K562 (cell line): ENCODE results near the gene CHRNE. TPM values are rescaled to one million over a fixed set of nuclear protein-coding genes. Genes with fewer than 3 reads are reported as not detected.

ENCODE experiments used
- ATAC-seq: fragments of 200-7000 bp; cut with Tn5 transposase; 3 replicates; pipeline ENCODE4 v1.9.1; 2020; ENCODE audit warnings: moderate library complexity
- BruUV-seq: library from RNA; stranded (reverse); fragments of 400-500 nt; replicated peaks from 2 replicates; lab custom pipeline; 2021; lab: Mats Ljungman, UMichigan
- CTCF ChIA-PET: fragments of 300-600 bp; formaldehyde crosslinking; extraction: SDS; loops from one replicate; lab custom pipeline; 2021; ENCODE audit warnings: low intra/inter-chr PET ratio; lab: Yijun Ruan, JAX
- POLR2A ChIA-PET: fragments of 300-600, 350-650 bp; sonication (Branson Sonifier 250); formaldehyde crosslinking; extraction: SDS; loops from one replicate; lab custom pipeline; 2021; ENCODE audit warnings: antibody characterized with exemption, inconsistent platforms; lab: Yijun Ruan, JAX
- DNase-seq, 4 experiments: peaks; one replicate each; pipeline versions ENCODE4 v3.0.0 to v3.0.0-alpha.2; 2011 to 2018; ENCODE audit warnings: low spot score in 3 of 4, mixed read lengths in 3 of 4; ENCODE audit errors: extremely low read depth in 1 of 4
- FAIRE-seq: peaks from 2 replicates; lab custom pipeline; 2011; peaks lifted over from hg19 to GRCh38; lab: Jason Lieb, UNC
- H2AFZ ChIP-seq: 2 replicates; pipeline ENCODE4 v1.6.0; 2011; ENCODE audit warnings: low read depth, low read length, control low read depth, inconsistent platforms
- H3K27ac ChIP-seq: fragments of 200-600 bp; 3 replicates; pipeline ENCODE4 v1.8.0; 2011; ENCODE audit warnings: low read depth, mild to moderate bottlenecking, control low read depth, inconsistent platforms, low read length, moderate library complexity, mixed read lengths; ENCODE audit errors: extremely low read depth
- H3K27me3 ChIP-seq, 2 experiments: fragments of 300-600 bp in 1 of 2; 2 replicates in 1 of 2; 3 replicates in 1 of 2; pipeline versions ENCODE4 v1.6.0 to v1.8.0; 2011; ENCODE audit warnings: inconsistent platforms in 2 of 2, low read length in 2 of 2, mild to moderate bottlenecking in 1 of 2, mixed read lengths in 1 of 2, moderate library complexity in 1 of 2; ENCODE audit not compliant: control insufficient read depth in 2 of 2, insufficient read depth in 2 of 2
- H3K36me3 ChIP-seq: fragments of 300-600 bp; 3 replicates; pipeline ENCODE4 v1.8.0; 2011; ENCODE audit warnings: mild to moderate bottlenecking, low read length, inconsistent platforms; ENCODE audit not compliant: control insufficient read depth, insufficient read depth
- H3K4me1 ChIP-seq, 2 experiments: fragments of 200-600 bp in 1 of 2; replicated peaks in 1 of 2; 2 replicates in 1 of 2; 3 replicates in 1 of 2; pipeline versions ENCODE4 v1.5.1 to v1.8.0; 2011; ENCODE audit warnings: inconsistent platforms in 2 of 2, low read length in 2 of 2, mild to moderate bottlenecking in 1 of 2, mixed read lengths in 1 of 2, moderate library complexity in 1 of 2; ENCODE audit not compliant: control insufficient read depth in 2 of 2, insufficient read depth in 2 of 2
- H3K4me2 ChIP-seq: 2 replicates; pipeline ENCODE4 v1.6.1; 2011; ENCODE audit warnings: low read length, control low read depth, inconsistent platforms, mixed read lengths; ENCODE audit not compliant: insufficient read depth
- H3K4me3 ChIP-seq: fragments of 200-600 bp; sonication (generic), shearing (Covaris generic); 2 replicates; pipeline ENCODE4 v1.5.1; 2016; ENCODE audit warnings: control low read depth, inconsistent platforms
- H3K79me2 ChIP-seq: fragments of 200-600 bp; 3 replicates; pipeline ENCODE4 v1.8.0; 2011; ENCODE audit warnings: low read length, inconsistent platforms; ENCODE audit not compliant: control insufficient read depth, insufficient read depth
- H3K9ac ChIP-seq, 2 experiments: 2 replicates each; pipeline versions ENCODE4 v1.6.0 to v1.6.1; 2011; ENCODE audit warnings: low read depth in 2 of 2, low read length in 2 of 2, control low read depth in 1 of 2, inconsistent platforms in 1 of 2, mild to moderate bottlenecking in 1 of 2, mixed read lengths in 1 of 2; ENCODE audit not compliant: insufficient read depth in 1 of 2
- H3K9me1 ChIP-seq: one replicate; pipeline ENCODE4 v1.6.0; 2011; ENCODE audit warnings: inconsistent platforms, mild to moderate bottlenecking, low read length, moderate library complexity; ENCODE audit not compliant: control insufficient read depth, insufficient read depth
- H3K9me3 ChIP-seq: replicated peaks from 2 replicates; pipeline ENCODE4 v1.5.1; 2011; ENCODE audit warnings: low read depth, low read length, inconsistent platforms; ENCODE audit not compliant: control insufficient read depth, insufficient read depth
- H4K20me1 ChIP-seq: replicated peaks from 2 replicates; pipeline ENCODE4 v1.6.1; 2011; ENCODE audit warnings: low read length, inconsistent platforms, mixed read lengths; ENCODE audit not compliant: control insufficient read depth, insufficient read depth
- DPF2 ChIP-seq: fragments of 450-650 bp; IDR thresholded peaks from 2 replicates; pipeline ENCODE4 v1.6.1; 2016
- IRF9 ChIP-seq: fragments of 450-650 bp; IDR thresholded peaks from 2 replicates; pipeline ENCODE4 v1.6.1; 2016; ENCODE audit warnings: missing biosample characterization, missing genetic modification characterization
- KLF6 ChIP-seq: fragments of 250-450 bp; sonication (Bioruptor Pico); IDR thresholded peaks from 2 replicates; pipeline ENCODE4 v1.4.0; 2020; ENCODE audit warnings: mild to moderate bottlenecking, moderate library complexity, borderline replicate concordance
- NFYB ChIP-seq: IDR thresholded peaks from 2 replicates; pipeline ENCODE4 v1.6.1; 2011; ENCODE audit warnings: mild to moderate bottlenecking, moderate library complexity; ENCODE audit not compliant: insufficient read length; ENCODE audit errors: extremely low read depth
- SNRNP70 ChIP-seq: fragments of 200-400 bp; formaldehyde crosslinking; optimal IDR thresholded peaks from 2 replicates; pipeline ENCODE3; 2017; ENCODE audit warnings: low read depth, low read length
- TRIM24 ChIP-seq, 2 experiments: fragments of 450-650 bp; IDR thresholded peaks; 2 replicates each; pipeline ENCODE4 v1.6.1; 2016
- WGBS: fragments of 100-300 bp; shearing (Covaris generic); methylation state at CpG from one replicate; pipeline ENCODE4 v1.1.6; 2016; ENCODE audit warnings: low coverage, mixed read lengths; ENCODE audit not compliant: insufficient coverage; ENCODE audit errors: missing lambda C conversion rate; 5-methylcytosine and 5-hydroxymethylcytosine counted together
- in situ Hi-C: fragments of 300-500 bp; cut with MboI; formaldehyde crosslinking; loops from 4 replicates; pipeline ENCODE4 v1.15.0; 2018; ENCODE audit warnings: inconsistent platforms, mixed read lengths
- intact Hi-C: fragments of 100-400 bp; cut with micrococcal nuclease; formaldehyde crosslinking; loops from 2 replicates; pipeline ENCODE4 v1.14.2; 2022
- polyA plus RNA-seq, 8 experiments: library from polyadenylated mRNA; depleted of rRNA in 4 of 8; stranded (reverse) in 5 of 8; unstranded in 3 of 8; fragments of >200 nt; fragmentation: Nextera tagmentation in 2 of 8; fragmentation: Illumina TruSeq in 1 of 8; extraction: Ambion mirVana in 2 of 8; extraction: Trizol in 1 of 8; gene quantifications; 2 replicates each; pipeline versions ENCODE4 v1.2.1 to v1.2.3, GENCODE V29; 2011 to 2014; ENCODE audit warnings: inconsistent platforms in 1 of 8, missing spikeins in 1 of 8
- total RNA-seq, 7 experiments: library from RNA; depleted of rRNA in 6 of 7; stranded (reverse); fragments of >200 nt in 6 of 7; fragmentation: Illumina TruSeq in 2 of 7; extraction: Trizol in 2 of 7; gene quantifications; 2 replicates each; pipeline versions ENCODE4 v1.2.1 to v1.2.3, GENCODE V29; 2011 to 2021; ENCODE audit warnings: low replicate concordance in 1 of 7
- TF ChIP-seq, protein P1 (sequence below): fragments of 250-450 bp; sonication (Bioruptor Pico); IDR thresholded peaks from 2 replicates; pipeline ENCODE4 v1.4.0; 2020; ENCODE audit warnings: mild to moderate bottlenecking

CHRNE gene
- total and polyA plus RNA-seq, 9 of the 15 experiments (the other 6 are each of a cell fraction or from before 2014, with no cell fraction given) = not detected

DNA sequence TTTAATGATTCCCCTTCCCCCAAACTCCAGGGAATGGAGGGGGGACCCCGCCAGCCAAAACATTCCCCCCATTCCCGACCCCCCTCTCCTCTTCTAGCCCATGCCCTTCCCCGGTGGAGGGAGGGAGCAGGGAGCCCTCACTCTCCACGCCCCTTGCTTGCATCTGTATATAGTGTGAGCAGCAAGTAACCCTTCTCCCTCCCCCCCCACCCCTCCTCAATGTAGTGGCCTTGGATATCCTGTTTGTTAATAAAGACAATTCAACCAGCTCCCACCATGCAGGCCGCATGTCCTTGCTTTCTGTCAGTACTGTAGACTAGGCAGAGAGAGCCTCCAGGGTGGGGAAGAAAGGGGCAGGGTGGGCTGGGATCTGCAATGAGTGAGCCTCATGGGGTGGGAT lies 5.1 kb downstream of the CHRNE start:
- in situ Hi-C loops (no loop called here), intact Hi-C loops (no loop called here)
- no peaks in the 10 kb centered on the region for H3K79me2 ChIP-seq
- H3K9ac ChIP-seq = no peak overlapping the region
- peaks cover 7 to 28% of the 10 kb centered on the region in 2 experiments; a peak in 4 of 5 replicates for H3K4me1 ChIP-seq
- H3K9me1 ChIP-seq = no peaks in the 10 kb centered on the region
- peaks cover 39% of the 10 kb centered on the region; the same call in 2 of the 3 replicates for H3K36me3 ChIP-seq
- no peaks in the 10 kb centered on the region for H3K27me3 ChIP-seq
- TF ChIP-seq, protein P1, sequence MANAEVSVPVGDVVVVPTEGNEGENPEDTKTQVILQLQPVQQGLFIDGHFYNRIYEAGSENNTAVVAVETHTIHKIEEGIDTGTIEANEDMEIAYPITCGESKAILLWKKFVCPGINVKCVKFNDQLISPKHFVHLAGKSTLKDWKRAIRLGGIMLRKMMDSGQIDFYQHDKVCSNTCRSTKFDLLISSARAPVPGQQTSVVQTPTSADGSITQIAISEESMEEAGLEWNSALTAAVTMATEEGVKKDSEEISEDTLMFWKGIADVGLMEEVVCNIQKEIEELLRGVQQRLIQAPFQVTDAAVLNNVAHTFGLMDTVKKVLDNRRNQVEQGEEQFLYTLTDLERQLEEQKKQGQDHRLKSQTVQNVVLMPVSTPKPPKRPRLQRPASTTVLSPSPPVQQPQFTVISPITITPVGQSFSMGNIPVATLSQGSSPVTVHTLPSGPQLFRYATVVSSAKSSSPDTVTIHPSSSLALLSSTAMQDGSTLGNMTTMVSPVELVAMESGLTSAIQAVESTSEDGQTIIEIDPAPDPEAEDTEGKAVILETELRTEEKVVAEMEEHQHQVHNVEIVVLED (CRISPR knock-in tag) = no peak
- TF ChIP-seq KLF6 (CRISPR knock-in tag) (no peak), TRIM24 (IDR thresholded peaks at IDR 0.05) (no peak), IRF9 (tag) (no peak), SNRNP70 (no peak), DPF2 (no peak), NFYB (no peak)
- WGBS = 68% methylated on average over 3 of the region's 5 CpGs
- no peak overlapping the region for H3K4me3 ChIP-seq
- no peak overlapping the region for H2AFZ ChIP-seq
- BruUV-seq = no TSS peak
- DNase-seq = no peak
- ATAC-seq = no peak
- H4K20me1 ChIP-seq = no peaks in the 10 kb centered on the region
- no peak overlapping the region for H3K27ac ChIP-seq
- H3K4me2 ChIP-seq = no peak overlapping the region
- POLR2A ChIA-PET = no interaction called here
- FAIRE-seq = no peak
- CTCF ChIA-PET = no interaction called here
- H3K9me3 ChIP-seq = no peaks in the 10 kb centered on the region
